BJ (cell line): ENCODE measurements around the gene TREML2. TPM values are rescaled to one million over a fixed set of nuclear protein-coding genes. Genes with fewer than 3 reads are reported as not detected.

Experiments
- CTCF ChIA-PET: fragments of 350-600 bp; formaldehyde crosslinking; extraction: SDS; loops from one replicate; lab custom pipeline; 2021; ENCODE audit warnings: antibody characterized with exemption, inconsistent platforms; lab: Yijun Ruan, JAX
- POLR2A ChIA-PET: fragments of 300-600 bp; sonication (Branson Sonifier 250); formaldehyde crosslinking; extraction: SDS; loops from one replicate; lab custom pipeline; 2021; ENCODE audit warnings: antibody characterized with exemption; lab: Charles Lee
- DNase-seq: peaks from one replicate; pipeline ENCODE4 v3.0.0-alpha.2; 2011; ENCODE audit warnings: low read depth
- H3K27me3 ChIP-seq: 2 replicates; pipeline ENCODE4 v1.6.0; 2011; ENCODE audit warnings: low read length; ENCODE audit not compliant: control insufficient read depth, insufficient read depth
- H3K36me3 ChIP-seq: 2 replicates; pipeline ENCODE4 v1.5.1; 2011; ENCODE audit warnings: low read length; ENCODE audit not compliant: control insufficient read depth, insufficient read depth
- H3K4me3 ChIP-seq: 2 replicates; pipeline ENCODE4 v1.5.1; 2011; ENCODE audit warnings: low read depth, mild to moderate bottlenecking, control low read depth, low read length
- CTCF ChIP-seq: IDR thresholded peaks from 2 replicates; pipeline ENCODE4 v1.5.1; 2011; ENCODE audit warnings: low read depth, mild to moderate bottlenecking, control low read depth, inconsistent platforms, low read length, moderate library complexity; ENCODE audit not compliant: insufficient read depth
- polyA plus RNA-seq: library from polyadenylated mRNA; depleted of rRNA; stranded (reverse); fragments of >200 nt; gene quantifications from 2 replicates; pipeline ENCODE4 v1.2.3, GENCODE V29; 2011

TREML2 gene
- polyA plus RNA-seq, 1 experiment = not detected

DNA sequence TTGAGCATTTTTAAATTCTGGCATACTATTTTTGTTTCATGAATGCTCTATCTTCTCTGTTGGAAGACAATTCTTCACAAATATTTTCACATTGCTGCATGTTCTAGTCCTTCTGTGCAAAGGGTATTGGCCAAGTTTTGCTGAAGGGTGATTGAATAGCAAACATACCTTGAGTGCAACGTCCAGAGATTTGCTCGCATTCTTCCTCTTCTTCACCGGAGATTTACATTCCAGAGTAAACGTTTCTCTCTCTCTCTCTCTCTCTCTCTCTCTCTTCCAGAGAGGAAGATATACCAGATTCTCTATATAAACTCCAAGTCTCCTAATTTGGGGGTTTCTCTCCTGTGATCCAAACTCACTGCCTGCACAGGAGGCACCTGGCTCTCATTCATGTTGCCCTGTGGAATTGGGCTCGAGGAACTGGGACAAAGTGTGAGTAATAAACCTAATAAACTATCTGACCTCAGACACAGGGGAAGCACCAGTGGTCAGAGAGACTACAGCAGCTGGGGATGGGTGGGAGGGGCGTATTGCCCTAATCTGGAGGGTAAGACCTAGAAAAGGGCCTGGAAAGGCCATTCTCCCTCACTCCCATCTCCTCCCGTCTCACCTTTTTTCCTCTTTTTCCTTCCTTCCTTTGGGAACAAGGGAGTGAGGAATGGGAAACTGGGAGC is 45.7 kb downstream of the TREML2 start:
- POLR2A ChIA-PET = no interaction called here
- Histone ChIP-seq H3K36me3 (no peaks in the 10 kb centered on the region), H3K27me3 (peaks cover 3% of the 10 kb centered on the region), H3K4me3 (no peak overlapping the region)
- no peak for DNase-seq
- CTCF ChIA-PET = no interaction called here
- TF ChIP-seq CTCF = no peak

DNA sequence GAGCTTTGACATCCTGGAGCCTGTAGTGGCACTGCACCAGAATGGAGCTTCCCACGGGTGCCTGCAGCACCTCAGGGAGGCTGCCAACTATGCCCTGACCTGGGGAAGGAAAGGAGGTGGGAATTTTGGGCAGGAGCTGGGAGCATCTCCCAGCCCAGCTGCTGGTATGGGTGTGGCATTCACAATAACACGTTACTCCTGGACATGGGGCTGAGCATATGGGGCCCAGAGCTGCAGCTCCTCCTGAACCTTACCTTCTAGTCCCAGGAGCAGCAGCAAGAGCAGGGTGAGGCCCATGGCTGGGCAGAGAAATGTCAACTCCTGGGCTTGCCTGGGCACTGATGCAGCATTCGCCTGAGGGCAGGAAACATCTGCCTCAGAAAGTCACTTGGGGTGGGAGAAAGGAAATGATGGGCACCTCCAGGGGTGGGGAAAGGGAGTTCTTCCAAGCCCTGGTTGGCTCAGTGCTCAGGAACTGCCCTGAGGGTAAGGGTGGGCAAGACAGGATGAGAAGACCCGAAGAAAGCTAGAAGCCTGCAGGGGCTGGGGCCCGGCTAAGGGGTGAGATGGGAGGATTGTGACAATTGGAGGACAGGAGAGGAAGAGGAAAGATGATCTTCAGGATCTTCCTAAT is 46.8 kb downstream of the TREML2 start, which contains the start of gene TREML1:
TREML1 (minus strand) TSS at position 356 of the 634 bp plus-strand sequence; CDS start at position 297, 59 bp downstream.
- POLR2A ChIA-PET = no interaction called here
- no peak for TF ChIP-seq CTCF
- Histone ChIP-seq H3K4me3 (no peak within 1 kb of the TSS), H3K27me3 (peaks cover 3% of the 10 kb centered on the region; the same call in 1 of the 2 replicates), H3K36me3 (no peaks in the 10 kb centered on the region)
- DNase-seq = no peak
- CTCF ChIA-PET = interaction anchor here (1.2 to 1.4 kb wide), 2 partner anchors 34 to 62 kb away, joined by 3 read pairs; no protein-coding TSS in a partner anchor

DNA sequence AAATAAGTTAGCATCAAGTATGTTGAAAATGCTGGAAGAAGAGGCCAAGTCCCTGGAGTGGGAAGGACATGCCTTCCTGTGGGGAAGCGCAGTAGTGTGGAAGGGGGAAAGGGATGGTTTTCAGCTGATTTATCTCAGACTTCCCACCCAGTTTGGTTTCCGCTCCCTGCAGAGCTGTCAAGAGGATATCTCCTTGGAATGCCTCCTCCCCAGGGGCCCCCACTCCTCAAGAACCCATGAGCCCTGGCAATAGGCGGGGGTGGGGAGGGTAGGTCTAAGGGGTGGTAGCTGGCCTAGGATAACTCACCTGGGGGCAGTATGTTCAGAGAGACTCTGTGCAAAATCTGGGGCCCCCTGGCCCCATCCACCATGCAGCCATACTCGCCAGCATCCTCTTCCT is 47.5 kb downstream of the TREML2 start:
- Histone ChIP-seq H3K27me3 (peaks cover 3% of the 10 kb centered on the region; the same call in 1 of the 2 replicates), H3K36me3 (no peaks in the 10 kb centered on the region), H3K4me3 (no peak overlapping the region)
- ChIA-PET POLR2A (no interaction called here), CTCF (interaction anchor here (1.2 to 1.4 kb wide), 2 partner anchors 33 to 62 kb away, joined by 3 read pairs; no protein-coding TSS in a partner anchor)
- no peak for DNase-seq
- TF ChIP-seq CTCF = no peak

- POLR2A ChIA-PET = no interaction called here
- CTCF ChIA-PET = no interaction called here
- no peak overlapping the region for H3K4me3 ChIP-seq
- TF ChIP-seq CTCF = no peak
- no peak for DNase-seq
- 0 out of 2 replicates have a peak, but pooled peaks cover 1% of the 10 kb centered on the region for H3K27me3 ChIP-seq
- H3K36me3 ChIP-seq = no peaks in the 10 kb centered on the region
These were observed 50.3 kb downstream of the TREML2 start for GRCh38 chr6:41150671-41151070.

- CTCF ChIA-PET = no interaction called here
- POLR2A ChIA-PET = no interaction called here
- no peak for TF ChIP-seq CTCF
These were observed 53.0 kb downstream of the TREML2 start for GRCh38 chr6:41147917-41148316.

More at GRCh38 chr6:41147917-41148316, 53.0 kb downstream of the TREML2 start:
- no peak for DNase-seq
- Histone ChIP-seq H3K27me3 (no peaks in the 10 kb centered on the region), H3K36me3 (no peaks in the 10 kb centered on the region), H3K4me3 (no peak overlapping the region)
